ENCODE data around the gene TOMT.

- TF ChIP-seq CTCF (IDR thresholded peaks at IDR 0.05) (no peak), POLR2A (IDR thresholded peaks at IDR 0.05) (no peak)
Measured at GRCh38 chr11:72105888-72106287, at the start of gene TOMT.

All from heart left ventricle (tissue), 13 donors.